Fibroblast of villous mesenchyme (primary cell): ENCODE data around the gene ARHGAP27. TPM values are rescaled to one million over a fixed set of nuclear protein-coding genes. Genes with fewer than 3 reads are reported as not detected.

Source experiments
- DNase-seq: peaks from one replicate; pipeline ENCODE4 v3.0.0-alpha.2; 2010; ENCODE audit warnings: low read depth
- H3K4me3 ChIP-seq: 2 replicates; pipeline ENCODE4 v1.5.1; 2011; ENCODE audit warnings: low read depth, mild to moderate bottlenecking, low read length
- total RNA-seq: library from RNA; depleted of rRNA; stranded (reverse); fragments of >200 nt; gene quantifications from 2 replicates; pipeline ENCODE4 v1.2.3, GENCODE V29; 2012
- TF ChIP-seq, protein P1 (sequence below): IDR thresholded peaks from 2 replicates; pipeline ENCODE4 v1.5.1; 2012; ENCODE audit warnings: low read depth, mild to moderate bottlenecking, low read length; ENCODE audit not compliant: insufficient read depth

ARHGAP27 gene
- total RNA-seq, 1 donor: 1.7 TPM

DNA sequence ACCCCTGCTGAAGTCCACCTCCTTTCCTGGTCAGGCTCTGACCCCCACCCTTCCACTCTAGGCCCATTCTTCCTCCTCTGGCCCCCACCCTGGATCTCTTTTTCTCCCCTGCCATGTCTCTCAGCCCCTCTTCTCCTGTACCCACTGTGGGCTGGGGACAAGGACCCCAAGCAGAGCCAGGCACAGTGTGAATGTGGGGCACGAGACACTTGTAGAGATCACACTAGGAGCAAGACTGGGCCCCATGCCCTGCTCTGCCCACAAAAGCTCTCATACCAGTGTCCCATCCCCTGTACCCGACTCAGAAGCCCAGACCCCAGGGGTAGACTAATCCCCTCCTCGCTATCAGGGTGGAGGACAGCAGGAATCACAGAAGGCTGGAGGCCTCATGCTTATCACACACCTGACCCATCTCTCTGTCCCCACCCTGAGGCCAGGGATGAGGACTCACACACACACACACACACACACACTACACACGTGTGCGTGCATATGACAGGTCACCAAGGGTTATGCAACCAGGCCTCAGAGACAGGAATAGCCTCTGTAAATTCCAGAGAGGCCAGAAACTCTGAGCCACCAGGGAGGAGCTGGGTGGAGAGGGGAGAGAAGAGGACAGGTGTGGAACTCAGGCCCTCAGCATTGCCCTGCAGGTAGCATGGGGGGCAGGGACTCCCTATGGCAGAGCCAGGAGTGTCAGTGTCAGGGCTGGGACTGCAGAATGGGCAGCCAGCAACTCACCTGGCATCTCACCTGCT is 21.1 kb downstream of the ARHGAP27 start:
- DNase-seq: no peak
- H3K4me3 ChIP-seq: no peak overlapping the region
- TF ChIP-seq, protein P1, sequence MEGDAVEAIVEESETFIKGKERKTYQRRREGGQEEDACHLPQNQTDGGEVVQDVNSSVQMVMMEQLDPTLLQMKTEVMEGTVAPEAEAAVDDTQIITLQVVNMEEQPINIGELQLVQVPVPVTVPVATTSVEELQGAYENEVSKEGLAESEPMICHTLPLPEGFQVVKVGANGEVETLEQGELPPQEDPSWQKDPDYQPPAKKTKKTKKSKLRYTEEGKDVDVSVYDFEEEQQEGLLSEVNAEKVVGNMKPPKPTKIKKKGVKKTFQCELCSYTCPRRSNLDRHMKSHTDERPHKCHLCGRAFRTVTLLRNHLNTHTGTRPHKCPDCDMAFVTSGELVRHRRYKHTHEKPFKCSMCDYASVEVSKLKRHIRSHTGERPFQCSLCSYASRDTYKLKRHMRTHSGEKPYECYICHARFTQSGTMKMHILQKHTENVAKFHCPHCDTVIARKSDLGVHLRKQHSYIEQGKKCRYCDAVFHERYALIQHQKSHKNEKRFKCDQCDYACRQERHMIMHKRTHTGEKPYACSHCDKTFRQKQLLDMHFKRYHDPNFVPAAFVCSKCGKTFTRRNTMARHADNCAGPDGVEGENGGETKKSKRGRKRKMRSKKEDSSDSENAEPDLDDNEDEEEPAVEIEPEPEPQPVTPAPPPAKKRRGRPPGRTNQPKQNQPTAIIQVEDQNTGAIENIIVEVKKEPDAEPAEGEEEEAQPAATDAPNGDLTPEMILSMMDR: no peak

DNA sequence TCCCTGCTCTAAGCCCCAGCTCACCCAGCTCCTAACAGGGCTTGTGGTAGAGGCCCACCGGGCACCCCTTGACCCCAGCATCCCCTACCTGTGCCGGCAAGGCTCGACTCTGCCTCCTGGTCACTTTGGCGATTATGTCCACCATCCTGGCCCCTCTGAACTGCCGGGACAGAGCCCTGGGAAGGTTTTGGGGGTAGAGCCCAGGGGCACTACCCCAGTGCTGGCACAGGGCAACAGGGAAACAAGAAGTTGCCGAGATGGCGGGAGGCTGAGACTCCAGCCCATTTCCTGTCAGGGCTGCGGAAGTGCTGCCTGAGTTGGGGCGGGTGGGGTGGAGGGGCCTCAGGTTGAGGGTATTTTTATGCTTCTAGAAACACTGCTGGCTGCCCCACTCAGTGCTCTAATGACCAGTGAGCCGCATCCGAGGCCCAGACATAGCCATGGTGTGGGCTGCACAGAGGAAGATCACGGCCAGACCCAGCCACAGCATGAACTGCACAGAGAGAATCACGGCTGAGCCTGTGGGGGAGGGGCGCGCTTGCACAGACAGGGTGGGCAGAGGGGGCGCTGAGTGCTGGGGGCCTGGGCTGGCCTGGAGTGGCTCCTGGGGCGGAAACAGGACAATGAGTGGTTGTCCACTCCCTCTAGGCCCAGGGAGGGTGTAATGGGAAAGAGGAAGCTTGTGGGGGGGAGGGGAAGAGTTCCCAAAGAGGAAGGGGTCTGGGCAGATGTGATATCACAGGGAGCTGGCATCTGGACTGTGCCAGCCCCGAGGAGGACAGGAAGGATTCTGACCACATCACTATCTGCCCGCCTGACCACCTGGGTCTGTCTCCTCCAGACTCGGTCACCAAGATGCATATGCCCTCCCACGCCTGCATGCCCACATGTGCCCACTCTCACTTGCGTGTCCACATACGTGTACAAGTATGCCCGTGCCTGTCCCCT is 22.3 kb downstream of the ARHGAP27 start:
- TF ChIP-seq, protein P1: no peak
- H3K4me3 ChIP-seq: no peak overlapping the region
- no peak for DNase-seq

DNA sequence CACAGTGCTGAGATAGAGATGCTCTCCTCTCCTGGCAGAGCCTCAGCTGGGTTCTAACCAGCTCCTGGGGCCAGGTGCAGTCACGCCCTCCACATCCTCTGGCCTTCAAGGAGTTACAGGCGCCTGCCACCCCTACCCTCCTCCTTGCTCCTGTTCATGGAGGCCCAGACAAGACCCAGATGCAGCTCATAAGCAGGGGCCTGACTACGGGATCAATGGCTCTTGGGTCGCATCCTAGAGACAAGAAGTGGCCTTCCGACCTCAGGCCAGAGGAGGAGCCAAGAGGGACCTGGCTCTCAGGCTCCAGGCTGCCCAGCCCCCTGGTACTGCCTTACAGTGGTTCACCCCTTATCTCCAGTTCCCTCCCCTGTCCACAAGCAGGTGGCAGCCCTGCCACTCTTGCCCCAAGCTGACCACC is 23.0 kb downstream of the ARHGAP27 start:
- DNase-seq: no peak

DNA sequence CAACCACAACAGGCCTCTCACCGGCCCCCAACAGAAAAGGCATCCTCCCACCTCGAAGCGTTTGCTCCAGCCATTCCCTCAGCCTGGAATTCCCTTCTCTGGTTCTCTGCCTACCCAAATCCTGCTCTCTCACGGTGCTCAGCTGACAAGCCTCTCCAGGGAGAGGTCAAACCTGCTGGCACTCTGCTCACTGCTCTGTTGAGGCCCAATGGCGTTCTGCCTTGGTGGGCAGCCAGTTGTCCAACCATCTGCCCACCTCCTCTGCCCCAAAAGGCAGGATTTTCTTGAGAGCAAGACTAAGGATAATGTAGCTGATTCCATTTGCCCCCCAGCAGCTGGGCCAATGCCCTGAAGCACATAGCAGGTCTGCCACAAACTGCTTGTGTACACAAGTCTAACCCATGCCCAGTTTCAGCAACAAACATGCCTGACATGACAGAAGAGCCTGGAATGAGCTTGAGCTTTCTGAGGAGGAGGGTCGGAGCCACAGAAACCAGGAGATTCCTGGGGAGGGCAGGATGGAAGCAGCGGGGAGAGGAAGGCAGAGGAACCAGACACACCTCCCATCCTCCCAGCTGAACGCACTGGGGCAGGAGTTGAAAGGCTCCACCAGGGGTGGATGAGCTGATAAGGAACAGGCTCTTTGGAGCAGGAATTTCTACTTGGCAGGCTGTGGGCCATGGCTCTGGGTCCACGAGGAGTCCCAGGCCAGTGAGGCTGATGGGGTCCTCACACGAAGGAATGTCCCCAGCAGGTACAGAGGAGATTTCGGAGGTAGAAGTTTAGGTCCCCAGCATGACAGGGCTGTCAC is 23.9 kb downstream of the ARHGAP27 start:
- TF ChIP-seq, protein P1: no peak
- DNase-seq: no peak
- no peak overlapping the region for H3K4me3 ChIP-seq

More for the DNA sequence above, 23.0 kb downstream of the ARHGAP27 start:
- TF ChIP-seq, protein P1: no peak
- no peak overlapping the region for H3K4me3 ChIP-seq

DNA sequence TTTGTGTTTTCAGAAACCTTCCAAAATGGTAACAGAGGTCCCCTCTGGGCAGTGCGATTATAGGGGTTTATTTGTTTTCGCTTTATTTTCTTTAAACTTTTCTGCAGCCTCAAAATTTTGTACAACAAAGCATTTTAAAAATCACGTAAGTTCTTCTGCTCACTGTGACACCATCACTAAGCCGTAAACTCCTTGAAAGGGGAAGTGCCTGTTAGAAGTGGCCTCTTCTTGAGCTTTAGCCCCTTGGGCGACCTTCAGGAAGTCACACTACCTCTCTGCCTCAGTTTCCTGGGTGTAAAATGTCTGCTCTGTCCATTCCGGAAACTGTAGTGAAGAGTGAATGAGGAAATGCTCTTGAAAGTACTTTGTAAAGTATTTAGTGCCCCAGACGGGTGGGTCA is 26.6 kb downstream of the ARHGAP27 start:
- DNase-seq: no peak
- TF ChIP-seq, protein P1: no peak

More for the DNA sequence above, 26.6 kb downstream of the ARHGAP27 start:
- H3K4me3 ChIP-seq: no peak overlapping the region
